HepG2 (cell line): ENCODE results near the gene TPRN. TPM values are rescaled to one million over a fixed set of nuclear protein-coding genes. Genes with fewer than 3 reads are reported as not detected.

Experiments used
- ARID4A ChIP-seq: sonication (generic); formaldehyde crosslinking; IDR thresholded peaks from 2 replicates; pipeline ENCODE4 v1.5.0; 2020; ENCODE audit warnings: mild to moderate bottlenecking, missing genetic modification reagents, borderline replicate concordance
- BHLHE40 ChIP-seq: IDR thresholded peaks from 2 replicates; pipeline ENCODE4 v1.6.1; 2011; ENCODE audit warnings: low read length, improper control_type of control experiment
- DR1 ChIP-seq: sonication (generic); formaldehyde crosslinking; IDR thresholded peaks from 2 replicates; pipeline ENCODE4 v1.8.0; 2021; ENCODE audit warnings: mild to moderate bottlenecking, missing genetic modification reagents, inconsistent platforms
- HNF1A ChIP-seq, 2 experiments: sonication (generic) in 1 of 2; formaldehyde crosslinking in 1 of 2; IDR thresholded peaks; 2 replicates each; pipeline versions ENCODE4 v1.4.0 to v1.6.1; 2016 to 2020; ENCODE audit warnings: borderline replicate concordance in 1 of 2, low read depth in 1 of 2, mild to moderate bottlenecking in 1 of 2, missing genetic modification reagents in 1 of 2
- KLF9 ChIP-seq: IDR thresholded peaks from 2 replicates; pipeline ENCODE4 v1.6.1; 2016; ENCODE audit warnings: low read depth
- SP5 ChIP-seq: IDR thresholded peaks from 2 replicates; pipeline ENCODE4 v1.6.1; 2016; ENCODE audit warnings: low read depth, borderline replicate concordance
- THAP7 ChIP-seq: sonication (generic); formaldehyde crosslinking; IDR thresholded peaks from 2 replicates; pipeline ENCODE4 v1.8.1; 2023; ENCODE audit warnings: mild to moderate bottlenecking, missing genetic modification reagents
- ZBTB39 ChIP-seq: sonication (generic); formaldehyde crosslinking; IDR thresholded peaks from 2 replicates; pipeline ENCODE4 v1.5.0; 2020; ENCODE audit warnings: missing genetic modification reagents
- ZBTB7B ChIP-seq: sonication (generic); formaldehyde crosslinking; IDR thresholded peaks from 2 replicates; pipeline ENCODE4 v1.4.0; 2020; ENCODE audit warnings: missing genetic modification reagents
- ZNF3 ChIP-seq: IDR thresholded peaks from 2 replicates; pipeline ENCODE4 v1.7.0; 2017; ENCODE audit warnings: inconsistent platforms
- ZNF354B ChIP-seq: sonication (generic); formaldehyde crosslinking; IDR thresholded peaks from 2 replicates; pipeline ENCODE4 v1.8.0; 2022; ENCODE audit warnings: mild to moderate bottlenecking, missing genetic modification reagents
- ZNF724P ChIP-seq: sonication (generic); formaldehyde crosslinking; IDR thresholded peaks from 2 replicates; pipeline ENCODE4 v1.8.0; 2022; ENCODE audit warnings: missing genetic modification reagents, borderline replicate concordance
- polyA plus RNA-seq, 8 experiments: library from polyadenylated mRNA; depleted of rRNA in 3 of 8; stranded (reverse) in 7 of 8; unstranded in 1 of 8; fragments of >200 nt; fragmentation: Illumina TruSeq in 4 of 8; extraction: Trizol in 4 of 8; gene quantifications; 2 replicates each; pipeline versions ENCODE4 v1.2.1 to v1.2.3, GENCODE V29; 2011 to 2016; ENCODE audit warnings: low read depth in 4 of 8, missing spikeins in 1 of 8, mixed read lengths in 1 of 8; ENCODE audit not compliant: insufficient read depth in 1 of 8
- total RNA-seq, 5 experiments: library from RNA; depleted of rRNA; stranded (reverse); fragments of >200 nt; fragmentation: Illumina TruSeq; extraction: Trizol; gene quantifications; 2 replicates each; pipeline ENCODE4 v1.2.3, GENCODE V29; 2016; ENCODE audit warnings: low read depth in 1 of 5
- TF ChIP-seq, protein P1 (sequence below), 2 experiments: sonication (generic) in 1 of 2; formaldehyde crosslinking in 1 of 2; IDR thresholded peaks; 2 replicates each; pipeline versions ENCODE4 v1.5.1 to v1.6.1; 2011 to 2020; ENCODE audit warnings: borderline replicate concordance in 1 of 2, low read depth in 1 of 2, low read length in 1 of 2, mild to moderate bottlenecking in 1 of 2, missing genetic modification reagents in 1 of 2, moderate library complexity in 1 of 2

The TPRN gene
- total and polyA plus RNA-seq, 2 of the 13 experiments (the other 11 are each of a cell fraction or from before 2014, with no cell fraction given), result 10.1 to 19.2 TPM

- TF ChIP-seq, protein P1, sequence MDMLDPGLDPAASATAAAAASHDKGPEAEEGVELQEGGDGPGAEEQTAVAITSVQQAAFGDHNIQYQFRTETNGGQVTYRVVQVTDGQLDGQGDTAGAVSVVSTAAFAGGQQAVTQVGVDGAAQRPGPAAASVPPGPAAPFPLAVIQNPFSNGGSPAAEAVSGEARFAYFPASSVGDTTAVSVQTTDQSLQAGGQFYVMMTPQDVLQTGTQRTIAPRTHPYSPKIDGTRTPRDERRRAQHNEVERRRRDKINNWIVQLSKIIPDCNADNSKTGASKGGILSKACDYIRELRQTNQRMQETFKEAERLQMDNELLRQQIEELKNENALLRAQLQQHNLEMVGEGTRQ (IDR thresholded peaks at IDR 0.05; ENCODE audit: low read depth, low read length), result no peak
- TF ChIP-seq, protein P1 (CRISPR knock-in tag; IDR thresholded peaks at IDR 0.05; ENCODE audit: borderline replicate concordance), result 0 out of 2 replicates have a peak, but pooled peaks have one; percentile 65
- TF ChIP-seq SP5 (peak; percentile 67; the same call in 1 of the 2 replicates), ZBTB39 (CRISPR knock-in tag) (peak; percentile 36; the same call in 1 of the 2 replicates), THAP7 (CRISPR knock-in tag) (no peak), BHLHE40 (peak; percentile 51), ZNF354B (CRISPR knock-in tag) (no peak), KLF9 (CRISPR knock-in tag) (no peak; the same call in 1 of the 2 replicates), ZBTB7B (CRISPR knock-in tag) (peak; percentile 89), ZNF3 (CRISPR knock-in tag) (no peak), ZNF724P (CRISPR knock-in tag) (no peak), DR1 (peak; percentile 33; the same call in 1 of the 2 replicates), HNF1A (IDR thresholded peaks at IDR 0.05; ENCODE audit: low read depth) (no peak), HNF1A (CRISPR knock-in tag; IDR thresholded peaks at IDR 0.05; ENCODE audit: borderline replicate concordance) (no peak), ARID4A (CRISPR knock-in tag) (peak; percentile 85; the same call in 1 of the 2 replicates)
Observed at GRCh38 chr9:137236238-137236935, 35.8 kb upstream of the TPRN start (continued).
